ENCODE results near the gene SLC44A4. TPM values are rescaled to one million over a fixed set of nuclear protein-coding genes. Genes with fewer than 3 reads are reported as not detected.

The SLC44A4 gene
- total and polyA plus RNA-seq, 11 donors, result 0.07 TPM; not detected in 10

DNA sequence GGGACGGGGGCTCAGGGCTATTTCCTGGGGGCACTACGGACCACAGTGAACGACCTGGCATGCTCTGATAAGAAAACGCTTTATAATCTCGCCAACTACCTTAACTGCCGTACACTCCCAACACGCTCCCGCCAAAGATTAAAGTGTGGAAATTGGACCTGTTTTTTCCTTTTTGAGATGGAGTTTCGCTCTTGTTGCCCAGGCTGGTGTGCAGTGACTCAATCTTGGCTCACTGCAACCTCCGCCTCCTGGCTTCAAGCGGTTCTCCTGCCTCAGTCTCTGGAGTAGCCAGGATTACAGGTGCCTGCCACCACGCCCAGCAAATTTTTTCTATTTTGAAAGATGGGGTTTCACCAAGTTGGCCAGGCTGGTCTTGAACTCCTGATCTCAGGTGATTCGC lies 346 bp upstream of the SLC44A4 start:
- Histone ChIP-seq H3K27me3 (no peaks in the 10 kb centered on the region), H3K9me3 (no peaks in the 10 kb centered on the region), H3K27ac (no peak overlapping the region), H3K4me1 (no peaks in the 10 kb centered on the region), H3K4me3 (no peak overlapping the region), H3K36me3 (peaks cover 0 to 50% (median 44%) of the 10 kb centered on the region in 9 donors)
- WGBS, 4 donors, result 84 to 89% (median 86%) methylated on average over 13 of the region's 13 CpGs
- intact Hi-C loops (cut with DNase I), result loop anchor here in 1 of 10 donors (5.0 kb wide), 1 partner anchor 202 kb away; no protein-coding TSS in a partner anchor
- DNase-seq (no peak), ATAC-seq (no peak)
- TF ChIP-seq, protein P1, sequence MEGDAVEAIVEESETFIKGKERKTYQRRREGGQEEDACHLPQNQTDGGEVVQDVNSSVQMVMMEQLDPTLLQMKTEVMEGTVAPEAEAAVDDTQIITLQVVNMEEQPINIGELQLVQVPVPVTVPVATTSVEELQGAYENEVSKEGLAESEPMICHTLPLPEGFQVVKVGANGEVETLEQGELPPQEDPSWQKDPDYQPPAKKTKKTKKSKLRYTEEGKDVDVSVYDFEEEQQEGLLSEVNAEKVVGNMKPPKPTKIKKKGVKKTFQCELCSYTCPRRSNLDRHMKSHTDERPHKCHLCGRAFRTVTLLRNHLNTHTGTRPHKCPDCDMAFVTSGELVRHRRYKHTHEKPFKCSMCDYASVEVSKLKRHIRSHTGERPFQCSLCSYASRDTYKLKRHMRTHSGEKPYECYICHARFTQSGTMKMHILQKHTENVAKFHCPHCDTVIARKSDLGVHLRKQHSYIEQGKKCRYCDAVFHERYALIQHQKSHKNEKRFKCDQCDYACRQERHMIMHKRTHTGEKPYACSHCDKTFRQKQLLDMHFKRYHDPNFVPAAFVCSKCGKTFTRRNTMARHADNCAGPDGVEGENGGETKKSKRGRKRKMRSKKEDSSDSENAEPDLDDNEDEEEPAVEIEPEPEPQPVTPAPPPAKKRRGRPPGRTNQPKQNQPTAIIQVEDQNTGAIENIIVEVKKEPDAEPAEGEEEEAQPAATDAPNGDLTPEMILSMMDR (IDR thresholded peaks at IDR 0.05), result no peak
- TF ChIP-seq POLR2A (IDR thresholded peaks at IDR 0.05), result no peak

DNA sequence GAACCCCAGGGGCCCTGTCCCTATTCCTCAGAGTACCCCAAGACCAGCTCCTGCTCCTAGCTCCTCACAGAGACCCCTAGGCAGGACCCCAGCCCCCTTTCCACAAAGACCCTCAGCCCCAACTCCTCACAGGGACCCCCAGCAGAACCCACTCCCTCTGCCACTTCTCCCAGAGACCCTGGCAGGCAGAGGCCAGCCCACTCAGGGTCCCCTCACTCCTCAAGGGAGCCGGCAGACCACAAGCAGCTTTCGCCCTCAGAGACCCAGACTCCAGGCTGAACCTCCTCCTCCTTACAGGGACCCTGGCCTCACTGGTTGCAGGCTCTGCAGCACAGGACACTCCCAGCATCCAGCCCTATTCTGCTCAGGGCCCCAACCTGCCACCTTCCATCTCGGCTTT lies 575 bp downstream of the SLC44A4 start:
- H3K36me3 ChIP-seq, result peaks cover 0 to 41% (median 35%) of the 10 kb centered on the region in 9 donors
- no peak overlapping the region for H3K27ac ChIP-seq
- intact Hi-C loops (cut with DNase I), result loop anchor here in 1 of 10 donors (5.0 kb wide), 1 partner anchor 201 kb away; no protein-coding TSS in a partner anchor
- H3K4me1 ChIP-seq, result no peaks in the 10 kb centered on the region
- H3K4me3 ChIP-seq, result no peak overlapping the region
- DNase-seq (no peak), ATAC-seq (no peak)
- TF ChIP-seq, protein P1 (IDR thresholded peaks at IDR 0.05), result no peak
- TF ChIP-seq POLR2A (IDR thresholded peaks at IDR 0.05), result no peak
- 82 to 84% (median 83%) methylated on average over 1 to 3 of the region's 3 CpGs for WGBS, 4 donors
- no peaks in the 10 kb centered on the region for H3K27me3 ChIP-seq
- H3K9me3 ChIP-seq, result no peaks in the 10 kb centered on the region

DNA sequence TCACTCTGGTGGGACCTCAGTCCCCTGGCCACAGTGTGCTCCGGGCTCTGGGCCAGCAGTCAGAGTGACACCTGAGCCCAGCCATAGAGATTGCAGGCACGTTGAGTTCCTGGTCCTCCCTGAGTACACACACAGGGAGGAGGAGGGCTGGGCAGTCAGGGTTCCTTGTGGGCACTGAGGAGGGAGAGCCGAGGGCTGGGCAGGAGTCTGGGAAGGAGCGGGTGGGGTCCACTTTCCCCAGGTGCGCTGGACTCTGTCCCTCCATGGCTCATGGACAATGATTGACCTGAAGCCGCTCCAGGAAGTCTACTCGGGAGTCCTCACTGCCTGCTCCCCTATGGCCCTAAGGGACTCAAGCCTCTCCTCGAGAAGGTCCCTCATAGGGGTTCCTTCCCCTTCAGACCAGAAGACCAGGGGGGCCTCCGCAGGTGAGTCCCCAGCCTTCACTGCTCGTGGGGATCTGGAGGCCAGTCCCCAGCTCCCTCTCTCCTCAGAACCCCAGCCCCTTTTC lies 1.1 kb downstream of the SLC44A4 start:
- WGBS, 4 donors, result 61 to 83% (median 71%) methylated on average over 5 to 10 of the region's 10 CpGs

DNA sequence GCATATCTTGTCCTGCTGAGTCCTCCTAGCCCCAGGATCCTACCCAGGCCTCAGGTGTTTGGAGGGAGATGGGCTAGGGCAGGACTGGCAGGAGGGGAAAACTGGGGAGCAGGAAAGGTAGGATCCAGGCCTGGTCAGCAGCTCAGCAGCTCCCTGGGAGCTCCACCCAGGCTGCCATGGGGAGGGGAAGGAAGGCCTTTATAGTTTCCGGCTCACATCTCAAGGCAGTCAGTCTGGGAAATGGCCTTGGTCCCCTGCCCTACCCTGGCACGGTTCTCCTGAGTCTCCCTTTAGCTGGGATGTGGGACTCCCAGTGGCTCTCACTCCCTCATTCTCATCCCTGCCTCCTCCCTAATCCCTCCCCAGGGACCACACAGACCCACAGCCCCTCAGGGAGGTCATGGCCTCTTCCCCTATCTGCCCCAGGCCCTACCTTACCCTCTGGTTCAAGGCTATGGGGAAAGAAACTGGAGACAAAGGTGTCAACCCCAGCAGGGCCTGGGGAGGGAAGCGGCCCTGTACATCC lies 1.6 kb downstream of the SLC44A4 start:
- Histone ChIP-seq H3K36me3 (peaks cover 0 to 31% (median 26%) of the 10 kb centered on the region in 9 donors), H3K4me1 (no peaks in the 10 kb centered on the region), H3K9me3 (no peaks in the 10 kb centered on the region), H3K27ac (no peak overlapping the region), H3K27me3 (no peaks in the 10 kb centered on the region), H3K4me3 (no peak overlapping the region)
- ATAC-seq (no peak), DNase-seq (no peak)
- intact Hi-C loops (cut with DNase I), result loop anchor here in 1 of 10 donors (5.0 kb wide), 1 partner anchor 200 kb away; no protein-coding TSS in a partner anchor
- 57 to 72% (median 67%) methylated on average over 2 to 3 of the region's 3 CpGs for WGBS, 4 donors
- TF ChIP-seq POLR2A (IDR thresholded peaks at IDR 0.05), result no peak

More for the DNA sequence above, 1.1 kb downstream of the SLC44A4 start:
- no peaks in the 10 kb centered on the region for H3K9me3 ChIP-seq
- intact Hi-C loops (cut with DNase I), result loop anchor here in 1 of 10 donors (5.0 kb wide), 1 partner anchor 200 kb away; no protein-coding TSS in a partner anchor
- H3K27me3 ChIP-seq, result no peaks in the 10 kb centered on the region
- TF ChIP-seq, protein P1 (IDR thresholded peaks at IDR 0.05), result no peak
- TF ChIP-seq POLR2A (IDR thresholded peaks at IDR 0.05), result no peak
- no peaks in the 10 kb centered on the region for H3K4me1 ChIP-seq
- ATAC-seq (peak in 3 of 4 donors; percentile 14 to 38 (median 37)), DNase-seq (no peak)
- H3K36me3 ChIP-seq, result peaks cover 0 to 36% (median 30%) of the 10 kb centered on the region in 9 donors
- no peak overlapping the region for H3K27ac ChIP-seq
- no peak overlapping the region for H3K4me3 ChIP-seq
